Esophagus squamous epithelium (tissue), 4 donors: ENCODE results near the gene PHKA2.

Experiments used
- CTCF ChIP-seq, 6 experiments: fragments of 450-650 bp in 4 of 6; fragments of 200-600 bp in 2 of 6; sonication (generic) in 2 of 6; IDR thresholded peaks; one replicate each; pipeline ENCODE4 v1.5.1; 2016 to 2019; ENCODE audit warnings: antibody characterized with exemption in 6 of 6, mild to moderate bottlenecking in 4 of 6, moderate library complexity in 4 of 6
- POLR2A ChIP-seq, 4 donors: fragments of 450-650 bp; IDR thresholded peaks; one replicate each; pipeline ENCODE4 v1.6.1; 2017; ENCODE audit warnings: antibody characterized with exemption in 4 of 4, mild to moderate bottlenecking in 4 of 4, moderate library complexity in 3 of 4

- TF ChIP-seq POLR2A (IDR thresholded peaks at IDR 0.05) (no peak), CTCF (IDR thresholded peaks at IDR 0.05) (no peak)
Observed at GRCh38 chrX:19024366-19024765, 40.5 kb upstream of the PHKA2 start.
